H1 (cell line): ENCODE measurements around the gene PHACTR2. TPM values are rescaled to one million over a fixed set of nuclear protein-coding genes. Genes with fewer than 3 reads are reported as not detected.
A peak's percentile ranks its signal among the peaks of the same experiment; 100 is the strongest.

Source experiments
- BCL11A ChIP-seq, 2 experiments: IDR thresholded peaks; one replicate each; pipeline ENCODE4 v1.6.1; 2011; ENCODE audit warnings: low read depth in 2 of 2, low read length in 2 of 2, mild to moderate bottlenecking in 2 of 2
- E2F6 ChIP-seq: IDR thresholded peaks from 2 replicates; pipeline ENCODE4 v1.6.1; 2012; ENCODE audit warnings: inconsistent platforms
- NRF1 ChIP-seq: IDR thresholded peaks from 2 replicates; pipeline ENCODE4 v1.6.1; 2011; ENCODE audit warnings: mild to moderate bottlenecking, low read depth, low read length, improper control_type of control experiment
- SIRT6 ChIP-seq: IDR thresholded peaks from one replicate; pipeline ENCODE4 v1.7.1; 2012; ENCODE audit warnings: low read length, inconsistent platforms
- SRF ChIP-seq: IDR thresholded peaks from 2 replicates; pipeline ENCODE4 v1.6.1; 2011; ENCODE audit warnings: mild to moderate bottlenecking, low read depth, low read length, moderate library complexity
- TCF12 ChIP-seq: IDR thresholded peaks from 2 replicates; pipeline ENCODE4 v1.6.1; 2011; ENCODE audit warnings: low read depth, mild to moderate bottlenecking, low read length
- TEAD4 ChIP-seq: IDR thresholded peaks from 2 replicates; pipeline ENCODE4 v1.6.1; 2012; ENCODE audit warnings: low read depth, low read length, inconsistent platforms, mixed read lengths
- USF2 ChIP-seq: IDR thresholded peaks from 2 replicates; pipeline ENCODE4 v1.6.1; 2011; ENCODE audit warnings: low read length, improper control_type of control experiment
- polyA plus RNA-seq, 7 experiments: library from polyadenylated mRNA; depleted of rRNA in 3 of 7; stranded (reverse) in 5 of 7; unstranded in 2 of 7; fragments of >200 nt in 5 of 7; fragments of 200-250 nt in 2 of 7; gene quantifications; 1 replicate in 5 of 7; 2 replicates in 1 of 7; 4 replicates in 1 of 7; pipeline versions ENCODE4 v1.2.1 to v1.2.3, GENCODE V29; 2011 to 2013; ENCODE audit warnings: missing spikeins in 2 of 7, mixed read lengths in 2 of 7
- total RNA-seq: library from RNA; stranded (reverse); fragmentation: NEBNext Ultra II Directional; extraction: Animal tissue kit (Norgen Biotek cat#: 25700); gene quantifications from 2 replicates; pipeline ENCODE4 v1.2.1, GENCODE V29; 2021
- TF ChIP-seq, protein P1 (sequence below): fragments of 300-600 bp; sonication (generic); IDR thresholded peaks from 2 replicates; pipeline ENCODE4 v1.7.1; 2012; ENCODE audit warnings: low read length, moderate library complexity, mild to moderate bottlenecking, inconsistent platforms; ENCODE audit not compliant: insufficient replicate concordance

PHACTR2 gene
- total and polyA plus RNA-seq, 2 of the 8 experiments (the other 6 are each of a cell fraction or from before 2014, with no cell fraction given) = 16.9 to 131 TPM

DNA sequence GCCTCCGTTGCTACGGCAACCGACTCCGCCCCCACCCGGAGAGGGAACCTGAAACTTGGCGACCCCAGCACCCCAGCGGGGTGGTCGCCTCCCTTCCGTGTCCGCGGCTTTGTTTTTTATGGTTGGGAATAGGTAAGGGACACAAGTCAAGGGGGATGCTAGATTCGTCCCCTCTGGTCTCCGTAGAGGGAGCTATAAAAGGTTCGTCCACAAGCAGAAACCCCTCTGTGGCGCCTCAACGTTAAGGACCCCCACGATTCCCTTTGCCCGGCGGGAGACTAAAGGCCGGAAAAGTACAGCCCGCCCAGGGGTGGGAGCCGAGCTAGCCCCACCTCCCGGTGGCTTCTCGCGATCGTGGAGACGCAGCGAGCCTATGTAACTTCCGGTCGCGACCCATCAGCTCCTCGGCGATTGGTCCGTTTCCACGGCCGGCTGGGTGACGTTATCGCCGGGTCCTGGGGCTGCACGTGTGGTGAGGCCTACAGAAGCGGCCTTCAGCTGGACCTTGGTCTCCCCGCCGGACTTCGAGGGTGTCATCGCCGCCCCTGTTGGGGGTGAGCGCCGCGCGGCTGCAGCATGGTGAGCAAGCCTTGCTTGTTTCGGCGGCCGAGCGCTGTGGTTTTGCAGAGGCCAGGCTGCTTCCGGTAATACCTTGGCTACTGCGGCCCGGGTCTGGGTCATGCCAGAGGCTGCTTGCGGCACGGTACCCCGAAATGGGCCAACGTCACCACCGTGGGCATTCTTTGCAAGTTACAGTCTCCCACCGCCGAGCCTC is 165.3 kb downstream of the PHACTR2 start, which contains the start of gene LTV1 (continued):
- TF ChIP-seq, protein P1, sequence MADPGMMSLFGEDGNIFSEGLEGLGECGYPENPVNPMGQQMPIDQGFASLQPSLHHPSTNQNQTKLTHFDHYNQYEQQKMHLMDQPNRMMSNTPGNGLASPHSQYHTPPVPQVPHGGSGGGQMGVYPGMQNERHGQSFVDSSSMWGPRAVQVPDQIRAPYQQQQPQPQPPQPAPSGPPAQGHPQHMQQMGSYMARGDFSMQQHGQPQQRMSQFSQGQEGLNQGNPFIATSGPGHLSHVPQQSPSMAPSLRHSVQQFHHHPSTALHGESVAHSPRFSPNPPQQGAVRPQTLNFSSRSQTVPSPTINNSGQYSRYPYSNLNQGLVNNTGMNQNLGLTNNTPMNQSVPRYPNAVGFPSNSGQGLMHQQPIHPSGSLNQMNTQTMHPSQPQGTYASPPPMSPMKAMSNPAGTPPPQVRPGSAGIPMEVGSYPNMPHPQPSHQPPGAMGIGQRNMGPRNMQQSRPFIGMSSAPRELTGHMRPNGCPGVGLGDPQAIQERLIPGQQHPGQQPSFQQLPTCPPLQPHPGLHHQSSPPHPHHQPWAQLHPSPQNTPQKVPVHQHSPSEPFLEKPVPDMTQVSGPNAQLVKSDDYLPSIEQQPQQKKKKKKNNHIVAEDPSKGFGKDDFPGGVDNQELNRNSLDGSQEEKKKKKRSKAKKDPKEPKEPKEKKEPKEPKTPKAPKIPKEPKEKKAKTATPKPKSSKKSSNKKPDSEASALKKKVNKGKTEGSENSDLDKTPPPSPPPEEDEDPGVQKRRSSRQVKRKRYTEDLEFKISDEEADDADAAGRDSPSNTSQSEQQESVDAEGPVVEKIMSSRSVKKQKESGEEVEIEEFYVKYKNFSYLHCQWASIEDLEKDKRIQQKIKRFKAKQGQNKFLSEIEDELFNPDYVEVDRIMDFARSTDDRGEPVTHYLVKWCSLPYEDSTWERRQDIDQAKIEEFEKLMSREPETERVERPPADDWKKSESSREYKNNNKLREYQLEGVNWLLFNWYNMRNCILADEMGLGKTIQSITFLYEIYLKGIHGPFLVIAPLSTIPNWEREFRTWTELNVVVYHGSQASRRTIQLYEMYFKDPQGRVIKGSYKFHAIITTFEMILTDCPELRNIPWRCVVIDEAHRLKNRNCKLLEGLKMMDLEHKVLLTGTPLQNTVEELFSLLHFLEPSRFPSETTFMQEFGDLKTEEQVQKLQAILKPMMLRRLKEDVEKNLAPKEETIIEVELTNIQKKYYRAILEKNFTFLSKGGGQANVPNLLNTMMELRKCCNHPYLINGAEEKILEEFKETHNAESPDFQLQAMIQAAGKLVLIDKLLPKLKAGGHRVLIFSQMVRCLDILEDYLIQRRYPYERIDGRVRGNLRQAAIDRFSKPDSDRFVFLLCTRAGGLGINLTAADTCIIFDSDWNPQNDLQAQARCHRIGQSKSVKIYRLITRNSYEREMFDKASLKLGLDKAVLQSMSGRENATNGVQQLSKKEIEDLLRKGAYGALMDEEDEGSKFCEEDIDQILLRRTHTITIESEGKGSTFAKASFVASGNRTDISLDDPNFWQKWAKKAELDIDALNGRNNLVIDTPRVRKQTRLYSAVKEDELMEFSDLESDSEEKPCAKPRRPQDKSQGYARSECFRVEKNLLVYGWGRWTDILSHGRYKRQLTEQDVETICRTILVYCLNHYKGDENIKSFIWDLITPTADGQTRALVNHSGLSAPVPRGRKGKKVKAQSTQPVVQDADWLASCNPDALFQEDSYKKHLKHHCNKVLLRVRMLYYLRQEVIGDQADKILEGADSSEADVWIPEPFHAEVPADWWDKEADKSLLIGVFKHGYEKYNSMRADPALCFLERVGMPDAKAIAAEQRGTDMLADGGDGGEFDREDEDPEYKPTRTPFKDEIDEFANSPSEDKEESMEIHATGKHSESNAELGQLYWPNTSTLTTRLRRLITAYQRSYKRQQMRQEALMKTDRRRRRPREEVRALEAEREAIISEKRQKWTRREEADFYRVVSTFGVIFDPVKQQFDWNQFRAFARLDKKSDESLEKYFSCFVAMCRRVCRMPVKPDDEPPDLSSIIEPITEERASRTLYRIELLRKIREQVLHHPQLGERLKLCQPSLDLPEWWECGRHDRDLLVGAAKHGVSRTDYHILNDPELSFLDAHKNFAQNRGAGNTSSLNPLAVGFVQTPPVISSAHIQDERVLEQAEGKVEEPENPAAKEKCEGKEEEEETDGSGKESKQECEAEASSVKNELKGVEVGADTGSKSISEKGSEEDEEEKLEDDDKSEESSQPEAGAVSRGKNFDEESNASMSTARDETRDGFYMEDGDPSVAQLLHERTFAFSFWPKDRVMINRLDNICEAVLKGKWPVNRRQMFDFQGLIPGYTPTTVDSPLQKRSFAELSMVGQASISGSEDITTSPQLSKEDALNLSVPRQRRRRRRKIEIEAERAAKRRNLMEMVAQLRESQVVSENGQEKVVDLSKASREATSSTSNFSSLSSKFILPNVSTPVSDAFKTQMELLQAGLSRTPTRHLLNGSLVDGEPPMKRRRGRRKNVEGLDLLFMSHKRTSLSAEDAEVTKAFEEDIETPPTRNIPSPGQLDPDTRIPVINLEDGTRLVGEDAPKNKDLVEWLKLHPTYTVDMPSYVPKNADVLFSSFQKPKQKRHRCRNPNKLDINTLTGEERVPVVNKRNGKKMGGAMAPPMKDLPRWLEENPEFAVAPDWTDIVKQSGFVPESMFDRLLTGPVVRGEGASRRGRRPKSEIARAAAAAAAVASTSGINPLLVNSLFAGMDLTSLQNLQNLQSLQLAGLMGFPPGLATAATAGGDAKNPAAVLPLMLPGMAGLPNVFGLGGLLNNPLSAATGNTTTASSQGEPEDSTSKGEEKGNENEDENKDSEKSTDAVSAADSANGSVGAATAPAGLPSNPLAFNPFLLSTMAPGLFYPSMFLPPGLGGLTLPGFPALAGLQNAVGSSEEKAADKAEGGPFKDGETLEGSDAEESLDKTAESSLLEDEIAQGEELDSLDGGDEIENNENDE = no peak
- TF ChIP-seq E2F6 = peak; percentile 74
- TF ChIP-seq SRF = no peak
- TF ChIP-seq USF2 = no peak
- TF ChIP-seq NRF1 = no peak
- TF ChIP-seq SIRT6 = no peak
- no peak for TF ChIP-seq TCF12
- TF ChIP-seq BCL11A (IDR thresholded peaks at IDR 0.05; ENCODE audit: low read depth in 2 of 2, low read length in 2 of 2) = no peak
- TF ChIP-seq TEAD4 = 0 out of 2 replicates have a peak, but pooled peaks have one; percentile 3
